A549 (cell line): ENCODE results near the gene HMGCL. TPM values are rescaled to one million over a fixed set of nuclear protein-coding genes. Genes with fewer than 3 reads are reported as not detected.

Experiments
- BCL3 ChIP-seq: fragments of >200 bp; sonication (Bioruptor Twin); formaldehyde crosslinking; IDR thresholded peaks from 3 replicates; pipeline ENCODE4 v1.6.1; 2016
- BHLHE40 ChIP-seq: IDR thresholded peaks from 2 replicates; pipeline ENCODE4 v1.6.1; 2012; ENCODE audit warnings: low read depth, low read length, inconsistent platforms
- EHMT2 ChIP-seq: fragments of 200-600 bp; sonication (generic); IDR thresholded peaks from 2 replicates; pipeline ENCODE4 v1.6.1; 2016; ENCODE audit warnings: antibody characterized with exemption, low read depth, mild to moderate bottlenecking, moderate library complexity
- ESRRA ChIP-seq: fragments of 150-350 bp; IDR thresholded peaks from 2 replicates; pipeline ENCODE4 v1.6.1; 2014; ENCODE audit warnings: mild to moderate bottlenecking, low read length, borderline replicate concordance
- FOSL2 ChIP-seq, 2 experiments: fragments of 450-650 bp in 1 of 2; fragments of >200 bp in 1 of 2; sonication (Bioruptor Twin) in 1 of 2; formaldehyde crosslinking; IDR thresholded peaks; 2 replicates each; pipeline versions ENCODE4 v1.5.0 to v1.6.1; 2016 to 2020; ENCODE audit warnings: mild to moderate bottlenecking in 1 of 2, moderate library complexity in 1 of 2
- FOXS1 ChIP-seq: fragments of 250-450 bp; sonication (Bioruptor Pico); IDR thresholded peaks from 2 replicates; pipeline ENCODE4 v1.5.0; 2020; ENCODE audit warnings: mild to moderate bottlenecking, moderate library complexity
- GATA3 ChIP-seq: IDR thresholded peaks from 2 replicates; pipeline ENCODE4 v1.6.1; 2012; ENCODE audit warnings: borderline replicate concordance
- HDAC2 ChIP-seq: fragments of 200-600 bp; sonication (generic); IDR thresholded peaks from 2 replicates; pipeline ENCODE4 v1.6.1; 2016
- HMGXB4 ChIP-seq: fragments of 250-450 bp; sonication (Bioruptor Pico); IDR thresholded peaks from 2 replicates; pipeline ENCODE4 v1.5.0; 2021; ENCODE audit warnings: mild to moderate bottlenecking, moderate library complexity, borderline replicate concordance
- HOXA7 ChIP-seq: fragments of 250-450 bp; sonication (Bioruptor Pico); IDR thresholded peaks from 2 replicates; pipeline ENCODE4 v1.5.0; 2020; ENCODE audit warnings: mild to moderate bottlenecking, moderate library complexity
- HOXB13 ChIP-seq: fragments of 250-450 bp; sonication (Bioruptor Pico); IDR thresholded peaks from 2 replicates; pipeline ENCODE4 v1.5.0; 2020; ENCODE audit warnings: low read depth, mild to moderate bottlenecking, moderate library complexity
- JUN ChIP-seq, 2 experiments: fragments of >200 bp; sonication (Bioruptor Twin); formaldehyde crosslinking; IDR thresholded peaks; 2 replicates in 1 of 2; 3 replicates in 1 of 2; pipeline ENCODE4 v1.6.1; 2016 to 2017
- MAFK ChIP-seq: fragments of 450-650 bp; IDR thresholded peaks from 2 replicates; pipeline ENCODE4 v1.6.1; 2014; ENCODE audit not compliant: partially characterized antibody
- MYC ChIP-seq: IDR thresholded peaks from 2 replicates; pipeline ENCODE4 v1.6.1; 2012; ENCODE audit warnings: mild to moderate bottlenecking, inconsistent platforms, low read length, improper control_type of control experiment, borderline replicate concordance
- NPAS2 ChIP-seq: fragments of 250-450 bp; sonication (Bioruptor Pico); IDR thresholded peaks from 2 replicates; pipeline ENCODE4 v1.8.0; 2022; ENCODE audit warnings: mild to moderate bottlenecking, moderate library complexity, borderline replicate concordance
- PBX3 ChIP-seq: IDR thresholded peaks from 2 replicates; pipeline ENCODE4 v1.6.1; 2012
- PHF8 ChIP-seq: fragments of 200-600 bp; sonication (generic); IDR thresholded peaks from 2 replicates; pipeline ENCODE4 v1.6.1; 2016; ENCODE audit warnings: low read depth, mild to moderate bottlenecking, antibody characterized with exemption, moderate library complexity, borderline replicate concordance
- POLR2A ChIP-seq: IDR thresholded peaks from 2 replicates; pipeline ENCODE4 v1.6.1; 2012; ENCODE audit warnings: mild to moderate bottlenecking, low read length
- RARB ChIP-seq: fragments of 250-450 bp; sonication (Bioruptor Pico); IDR thresholded peaks from 2 replicates; pipeline ENCODE4 v1.8.0; 2021; ENCODE audit warnings: mild to moderate bottlenecking, moderate library complexity
- RFX5 ChIP-seq: fragments of 450-650 bp; IDR thresholded peaks from 2 replicates; pipeline ENCODE4 v1.7.1; 2014; ENCODE audit warnings: antibody characterized with exemption, mild to moderate bottlenecking, moderate library complexity
- RNF2 ChIP-seq: fragments of 200-600 bp; sonication (generic); IDR thresholded peaks from 2 replicates; pipeline ENCODE4 v1.6.1; 2016; ENCODE audit warnings: low read depth, mild to moderate bottlenecking, antibody characterized with exemption, moderate library complexity, borderline replicate concordance
- SMC3 ChIP-seq: fragments of >200 bp; sonication (Bioruptor Twin); formaldehyde crosslinking; IDR thresholded peaks from 3 replicates; pipeline ENCODE4 v1.6.1; 2018; ENCODE audit warnings: inconsistent platforms
- SREBF2 ChIP-seq: fragments of 450-650 bp; IDR thresholded peaks from 2 replicates; pipeline ENCODE4 v1.6.1; 2014; ENCODE audit warnings: mild to moderate bottlenecking, moderate library complexity
- TP53 ChIP-seq: fragments of 250-450 bp; sonication (Bioruptor Pico); IDR thresholded peaks from 2 replicates; pipeline ENCODE4 v1.5.0; 2021; ENCODE audit warnings: mild to moderate bottlenecking, moderate library complexity
- ZC3H11A ChIP-seq: fragments of 450-650 bp; IDR thresholded peaks from 2 replicates; pipeline ENCODE4 v1.6.1; 2014; ENCODE audit warnings: antibody characterized with exemption, mild to moderate bottlenecking
- ZNF302 ChIP-seq: fragments of 250-450 bp; sonication (Bioruptor Pico); IDR thresholded peaks from 2 replicates; pipeline ENCODE4 v1.9.0; 2021; ENCODE audit warnings: inconsistent platforms, mild to moderate bottlenecking, moderate library complexity
- polyA plus RNA-seq, 4 experiments: library from polyadenylated mRNA; depleted of rRNA in 3 of 4; stranded (reverse); fragments of >200 nt; fragmentation: RNase III in 1 of 4; extraction: RNeasy Plus Mini Kit Qiagen cat#74134 plus additional on column Dnase treatment in 1 of 4; gene quantifications; 2 replicates in 3 of 4; 3 replicates in 1 of 4; pipeline ENCODE4 v1.2.3, GENCODE V29; 2011 to 2017

Gene HMGCL
- polyA plus RNA-seq, 2 of the 4 experiments (the other 2 are of a cell fraction) = 11.5 to 18.0 TPM

GRCh38 chr1:23800400-23801337 lies 24.6 kb downstream of the HMGCL start, which contains the start of gene GALE (continued):
- TF ChIP-seq SREBF2 (no peak), MAFK (no peak), NPAS2 (no peak), BHLHE40 (no peak), FOSL2 (IDR thresholded peaks at IDR 0.05) (no peak), FOSL2 (CRISPR knock-in tag; IDR thresholded peaks at IDR 0.05) (no peak), HOXB13 (no peak), POLR2A (peak; percentile 42; the same call in 1 of the 2 replicates), SMC3 (no peak), EHMT2 (no peak), ZNF302 (no peak), MYC (no peak), BCL3 (peak; percentile 86), PBX3 (peak; percentile 64), RFX5 (no peak), HOXA7 (no peak), PHF8 (no peak; the same call in 1 of the 2 replicates), FOXS1 (CRISPR knock-in tag) (no peak), HMGXB4 (CRISPR knock-in tag) (no peak), RARB (CRISPR knock-in tag) (no peak), HDAC2 (no peak), ZC3H11A (no peak), GATA3 (peak; percentile 20; the same call in 1 of the 2 replicates), ESRRA (no peak), RNF2 (no peak), TP53 (CRISPR knock-in tag) (no peak), JUN (IDR thresholded peaks at IDR 0.05) (peak in 1 of 2 experiments; percentile 89; a peak in 3 of 5 replicates)
